ENCODE results near the gene SH2D3A. TPM values are rescaled to one million over a fixed set of nuclear protein-coding genes. Genes with fewer than 3 reads are reported as not detected.

Gene SH2D3A
- total RNA-seq, 1 donor from 2014 or later, result 3.0 TPM

DNA sequence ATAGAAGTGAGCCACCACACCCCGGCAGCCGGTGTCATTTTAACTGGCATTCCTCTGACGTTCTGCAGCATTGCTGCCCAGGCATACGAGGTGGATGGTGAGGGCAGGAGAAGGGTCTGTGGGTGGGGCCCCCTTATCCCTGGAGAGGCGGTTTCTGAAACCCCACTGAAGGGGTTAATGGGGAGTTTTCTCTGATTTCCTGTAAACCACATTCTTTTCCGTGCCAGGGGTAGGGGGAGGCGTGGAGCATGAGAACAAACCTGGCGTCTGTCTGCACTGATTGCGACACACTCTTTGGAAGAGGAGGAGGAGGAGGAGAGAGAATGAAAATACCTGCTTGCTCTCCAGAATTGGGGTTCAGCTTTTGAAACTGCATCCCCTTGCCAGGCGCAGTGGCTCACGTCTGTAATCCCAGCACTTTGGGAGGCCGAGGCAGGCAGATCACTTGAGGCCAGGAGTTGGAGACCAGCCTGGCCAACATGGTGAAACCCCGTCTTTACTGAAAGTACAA lies 44.1 kb downstream of the SH2D3A start:
- DNase-seq (ENCODE audit: low read depth in 2 of 2), result peak in 1 of 2 donors; percentile 72

DNA sequence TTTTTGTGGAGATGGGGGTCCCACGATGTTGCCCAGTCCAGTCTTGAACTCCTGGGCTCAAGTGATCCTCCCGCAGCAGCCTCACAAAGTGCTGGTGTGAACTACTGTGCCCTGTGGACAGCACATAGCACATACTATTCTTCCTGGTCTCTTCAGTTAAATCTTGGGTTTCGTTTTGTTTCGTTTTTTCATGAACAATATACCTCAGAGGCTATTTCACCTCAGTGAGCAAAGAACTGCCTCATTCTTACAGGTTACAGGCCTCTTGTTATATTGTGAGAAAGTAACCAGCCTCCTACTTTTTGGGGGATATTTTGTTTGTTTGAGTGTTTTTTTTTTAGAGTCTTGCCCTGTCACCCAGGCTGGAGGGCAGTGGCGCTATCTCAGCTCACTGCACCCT lies 45.5 kb downstream of the SH2D3A start:
- DNase-seq (ENCODE audit: low read depth in 2 of 2), result no peak

DNA sequence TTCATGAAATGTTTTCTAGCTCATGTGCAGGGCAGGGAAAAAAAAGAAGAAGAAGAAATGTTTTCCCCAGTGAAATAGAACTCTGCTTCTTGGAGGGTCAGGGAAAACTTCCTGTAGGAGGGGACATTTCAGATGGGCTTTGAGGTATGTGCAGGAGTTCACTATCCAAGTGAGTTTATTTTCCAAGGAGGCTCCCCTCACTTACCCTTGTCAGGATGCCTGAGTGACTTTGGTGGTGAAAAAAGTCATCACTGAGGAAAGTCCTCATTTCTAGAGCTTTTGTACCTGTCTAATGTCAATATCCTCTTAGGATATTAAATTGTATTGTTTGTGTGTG lies 46.1 kb downstream of the SH2D3A start:
- DNase-seq (ENCODE audit: low read depth in 2 of 2), result no peak

DNA sequence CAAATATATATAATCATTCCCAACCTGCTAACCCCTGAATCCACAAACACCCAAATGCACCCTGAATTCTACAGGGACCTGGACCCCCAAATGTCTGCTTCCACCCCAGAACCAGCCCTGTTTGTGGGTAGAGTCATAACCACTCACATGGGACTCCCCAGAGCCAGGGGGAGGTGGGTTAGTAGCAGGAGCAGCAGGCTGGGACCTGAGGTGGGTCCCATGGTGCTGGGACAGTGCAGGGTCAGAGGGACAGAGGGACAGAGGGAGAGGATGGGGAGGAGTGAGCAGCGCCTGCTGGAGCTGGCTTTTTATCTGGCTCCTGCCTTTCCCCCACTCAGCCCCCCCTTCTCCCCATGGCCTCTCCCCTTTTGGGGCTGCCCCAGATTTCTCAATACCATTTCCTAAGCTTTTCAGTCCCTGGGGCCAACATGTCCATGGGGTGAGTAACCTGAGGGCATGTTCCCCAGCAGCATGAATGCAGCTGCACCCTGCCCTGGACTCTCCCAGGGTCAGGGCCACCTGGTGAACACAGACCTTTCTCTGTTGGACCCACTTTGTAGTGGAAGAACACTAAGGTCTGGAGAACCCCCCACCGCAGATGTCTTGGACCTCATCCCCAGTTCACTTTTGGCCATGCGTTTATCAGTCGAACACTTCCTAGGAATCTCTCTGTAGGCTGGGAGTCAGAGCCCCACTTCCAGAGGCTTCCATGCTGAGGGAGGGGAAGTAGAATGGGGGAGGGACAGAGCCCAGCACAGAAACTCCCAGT lies 46.7 kb downstream of the SH2D3A start, which contains the start of gene C3:
C3 (minus strand) TSS at position 282 of the 769 bp plus-strand sequence; CDS start at position 221, 61 bp downstream.
- no peak for DNase-seq (ENCODE audit: low read depth in 2 of 2)

DNA sequence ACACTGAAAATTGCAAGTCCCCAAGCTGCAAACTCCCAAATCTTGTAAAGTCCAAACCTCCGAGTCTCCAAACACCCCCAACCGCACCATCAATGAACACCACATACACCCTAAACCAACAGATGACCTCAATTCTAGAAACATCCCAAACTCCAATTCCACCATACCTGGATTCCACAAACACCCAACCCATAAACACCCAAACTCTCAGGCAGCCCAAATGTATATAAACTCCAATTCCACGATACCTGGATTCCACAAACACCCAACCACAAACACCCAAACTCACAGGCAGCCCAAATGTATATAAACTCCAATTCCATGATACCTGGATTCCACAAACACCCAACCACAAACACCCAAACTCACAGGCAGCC lies 47.3 kb downstream of the SH2D3A start:
- no peak for DNase-seq (ENCODE audit: low read depth in 2 of 2)

DNA sequence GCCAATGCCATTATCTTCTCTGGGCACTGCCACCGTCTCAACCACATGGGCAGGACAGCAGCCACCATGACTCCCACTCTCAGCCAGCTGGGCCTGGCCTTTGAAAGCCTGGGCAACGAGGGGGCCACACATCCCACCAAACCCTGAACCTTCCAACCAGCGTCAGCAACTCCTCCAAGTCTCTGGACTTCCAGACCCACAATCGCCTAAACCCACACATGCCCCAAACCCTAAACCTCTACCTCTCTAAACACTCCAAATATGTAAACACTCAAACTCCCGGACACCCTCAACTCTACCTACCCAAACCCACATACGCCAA lies 47.7 kb downstream of the SH2D3A start:
- DNase-seq (ENCODE audit: low read depth in 2 of 2), result no peak

DNA sequence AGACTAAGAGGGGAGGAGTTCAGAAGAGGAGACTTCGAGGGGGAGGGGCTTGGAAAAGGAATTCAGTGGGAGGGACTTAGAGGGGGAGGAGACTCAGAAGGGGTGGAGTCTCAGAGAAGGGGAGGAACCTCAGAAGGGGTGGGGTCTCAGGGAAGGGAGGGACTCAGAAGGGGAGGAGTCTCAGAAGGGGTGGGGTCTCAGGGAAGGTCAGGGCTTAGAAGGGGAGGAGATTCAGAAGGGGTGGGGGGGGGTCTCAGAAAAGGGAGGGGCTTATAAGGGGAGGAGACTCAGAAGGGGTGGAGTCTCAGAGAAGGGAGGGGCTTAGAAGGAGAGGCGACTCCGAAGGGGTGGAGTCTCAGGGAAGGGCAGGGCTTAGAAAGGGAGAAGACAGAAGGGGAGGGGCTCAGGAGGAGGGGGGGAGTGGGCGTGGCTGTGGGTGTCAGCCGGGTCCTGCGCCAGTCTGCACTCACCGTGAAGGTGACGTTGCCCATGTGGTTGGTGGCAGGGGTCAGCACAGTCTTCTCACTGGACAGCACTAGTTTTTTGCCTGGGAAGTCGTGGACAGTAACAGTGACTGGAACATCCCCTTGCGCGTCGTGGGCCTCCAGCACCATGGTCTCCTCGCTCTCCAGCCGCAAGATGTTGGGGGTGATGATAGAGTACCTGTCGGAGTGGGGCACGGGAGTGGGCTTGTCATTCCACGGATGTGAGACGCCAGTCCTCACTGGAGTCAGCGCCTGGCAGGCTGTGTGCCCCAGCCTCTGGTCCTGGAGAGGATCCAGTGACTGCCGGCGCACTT lies 48.3 kb downstream of the SH2D3A start:
- no peak for DNase-seq (ENCODE audit: low read depth in 2 of 2)

DNA sequence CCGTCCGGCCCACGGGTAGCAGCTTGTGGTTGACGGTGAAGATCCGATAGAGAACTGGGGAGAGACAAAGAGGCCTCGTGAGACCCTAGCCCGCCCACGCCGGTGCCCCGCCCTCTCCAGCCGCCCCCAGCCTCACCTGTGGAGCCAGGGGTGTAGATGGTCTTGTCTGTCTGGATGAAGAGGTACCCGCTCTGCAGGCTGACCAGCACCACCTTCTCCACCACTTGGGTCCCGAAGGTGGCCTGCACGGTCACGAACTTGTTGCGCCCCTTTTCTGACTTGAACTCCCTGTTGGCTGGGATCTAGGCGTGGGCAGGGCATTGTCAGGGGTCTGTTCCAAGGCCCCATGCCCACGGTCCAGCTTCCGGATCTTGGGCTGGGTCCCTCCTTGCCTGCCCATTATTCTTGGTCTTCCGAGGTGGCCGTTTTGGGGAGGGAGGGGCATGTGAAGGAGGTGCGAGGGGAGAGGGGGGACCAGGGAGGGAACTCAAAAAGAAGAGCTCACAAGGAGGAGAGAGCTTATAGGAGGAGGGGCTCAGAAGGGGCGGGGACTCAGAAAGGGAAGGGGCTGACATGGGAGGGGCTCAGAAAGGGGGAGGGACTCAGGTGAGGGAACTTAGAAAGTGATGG lies 49.0 kb downstream of the SH2D3A start:
- no peak for DNase-seq (ENCODE audit: low read depth in 2 of 2)

DNA sequence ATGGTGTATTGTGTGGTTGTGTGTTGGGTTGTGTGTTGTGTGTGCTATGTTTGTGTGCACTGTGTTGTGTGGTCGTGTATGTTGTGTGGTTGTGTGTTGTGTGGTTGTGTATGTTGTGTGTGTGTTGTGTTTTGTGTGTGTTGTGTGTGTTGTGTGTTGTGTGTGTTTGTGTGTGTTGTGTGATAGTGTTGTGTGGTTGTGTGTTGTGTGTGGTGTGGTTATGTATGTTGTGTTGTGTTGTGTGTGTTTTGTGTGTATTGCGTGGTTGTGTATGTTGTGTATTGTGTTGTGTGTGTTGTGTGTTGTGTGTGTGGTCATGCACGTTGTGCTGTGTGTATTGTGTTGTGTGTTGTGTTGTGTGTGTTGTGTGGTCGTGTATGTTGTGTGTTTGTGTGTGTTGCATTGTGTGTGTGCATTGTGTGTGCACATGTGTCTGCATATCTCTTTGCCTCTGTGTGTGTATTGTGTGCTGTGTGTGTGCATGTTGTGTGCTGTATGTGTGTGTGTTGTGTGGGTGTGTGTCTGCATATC lies 49.7 kb downstream of the SH2D3A start:
- no peak for DNase-seq (ENCODE audit: low read depth in 2 of 2)

DNA sequence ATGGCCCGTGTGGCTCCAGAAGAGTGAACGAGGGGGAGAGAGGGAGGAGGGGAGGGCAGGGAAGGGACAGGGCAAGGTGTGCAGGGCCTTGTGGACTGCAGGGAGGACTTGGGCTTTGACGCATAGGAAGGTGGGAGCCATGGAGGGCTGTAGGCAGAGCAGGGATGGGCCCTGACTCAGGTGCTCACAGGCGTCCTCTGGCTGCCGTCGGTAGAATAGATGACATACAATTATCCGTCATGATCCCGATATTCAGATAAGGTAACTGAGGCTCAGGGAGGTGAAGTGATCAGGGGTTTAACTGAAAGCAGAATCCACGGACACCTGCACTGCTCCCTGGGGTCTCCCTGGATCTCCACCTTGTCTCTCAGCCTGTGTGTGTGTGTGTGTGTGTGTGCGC lies 50.2 kb downstream of the SH2D3A start:
- no peak for DNase-seq (ENCODE audit: low read depth in 2 of 2)

DNA sequence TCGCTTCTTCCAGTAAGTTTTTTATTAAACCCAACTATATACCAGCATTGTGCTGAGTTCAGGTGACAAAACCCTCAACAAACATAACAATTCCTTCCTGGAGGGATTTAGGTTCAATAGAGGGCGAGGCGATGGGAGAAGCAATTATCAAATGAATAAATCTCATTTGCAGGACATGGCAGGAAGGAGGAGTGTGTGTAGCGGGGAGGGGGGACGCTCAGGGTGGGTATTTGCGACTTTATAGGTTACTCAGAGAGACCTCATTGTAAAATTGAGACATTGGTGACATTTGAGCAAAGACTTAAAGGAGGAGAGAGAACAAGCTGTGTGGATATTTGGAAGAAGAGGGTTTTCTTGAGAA lies 50.6 kb downstream of the SH2D3A start:
- no peak for DNase-seq (ENCODE audit: low read depth in 2 of 2)

DNA sequence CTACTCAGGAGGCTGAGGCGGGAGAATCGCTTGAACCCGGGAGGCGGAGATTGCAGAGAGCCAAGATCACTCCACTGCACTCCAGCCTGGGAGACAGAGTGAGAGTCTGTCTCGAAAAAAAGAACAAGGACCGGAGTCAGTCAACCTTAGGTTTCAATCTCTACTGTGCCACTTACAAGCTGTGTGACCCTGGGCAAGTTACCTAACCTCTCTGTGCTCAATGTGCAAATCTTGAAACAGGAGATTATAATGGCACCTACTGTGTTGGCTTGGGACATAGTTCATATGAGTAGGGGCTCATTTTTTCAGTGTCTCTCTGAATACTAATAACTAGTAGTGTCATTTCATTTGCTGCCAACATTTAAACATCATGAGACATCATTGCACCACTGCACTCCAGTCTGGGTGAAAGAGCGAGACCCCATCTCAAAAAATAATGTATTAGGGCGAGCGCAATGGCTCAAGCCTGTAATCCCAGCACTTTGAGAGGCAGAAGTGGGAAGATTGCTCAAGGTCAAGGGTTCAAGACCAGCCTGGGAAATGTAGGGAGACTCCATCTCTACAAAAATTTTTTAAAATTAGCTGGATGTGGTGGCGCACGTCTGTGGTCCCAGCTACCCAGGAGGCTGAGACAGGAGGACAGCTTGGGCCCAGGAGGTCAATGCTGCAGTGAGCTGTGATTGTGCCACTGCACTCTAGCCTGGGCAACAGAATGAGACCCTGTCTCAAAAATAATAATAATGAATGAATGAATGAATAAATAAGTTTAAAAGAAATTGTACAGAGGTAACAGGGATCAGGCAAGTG lies 52.3 kb downstream of the SH2D3A start:
- no peak for DNase-seq (ENCODE audit: low read depth in 2 of 2)

DNA sequence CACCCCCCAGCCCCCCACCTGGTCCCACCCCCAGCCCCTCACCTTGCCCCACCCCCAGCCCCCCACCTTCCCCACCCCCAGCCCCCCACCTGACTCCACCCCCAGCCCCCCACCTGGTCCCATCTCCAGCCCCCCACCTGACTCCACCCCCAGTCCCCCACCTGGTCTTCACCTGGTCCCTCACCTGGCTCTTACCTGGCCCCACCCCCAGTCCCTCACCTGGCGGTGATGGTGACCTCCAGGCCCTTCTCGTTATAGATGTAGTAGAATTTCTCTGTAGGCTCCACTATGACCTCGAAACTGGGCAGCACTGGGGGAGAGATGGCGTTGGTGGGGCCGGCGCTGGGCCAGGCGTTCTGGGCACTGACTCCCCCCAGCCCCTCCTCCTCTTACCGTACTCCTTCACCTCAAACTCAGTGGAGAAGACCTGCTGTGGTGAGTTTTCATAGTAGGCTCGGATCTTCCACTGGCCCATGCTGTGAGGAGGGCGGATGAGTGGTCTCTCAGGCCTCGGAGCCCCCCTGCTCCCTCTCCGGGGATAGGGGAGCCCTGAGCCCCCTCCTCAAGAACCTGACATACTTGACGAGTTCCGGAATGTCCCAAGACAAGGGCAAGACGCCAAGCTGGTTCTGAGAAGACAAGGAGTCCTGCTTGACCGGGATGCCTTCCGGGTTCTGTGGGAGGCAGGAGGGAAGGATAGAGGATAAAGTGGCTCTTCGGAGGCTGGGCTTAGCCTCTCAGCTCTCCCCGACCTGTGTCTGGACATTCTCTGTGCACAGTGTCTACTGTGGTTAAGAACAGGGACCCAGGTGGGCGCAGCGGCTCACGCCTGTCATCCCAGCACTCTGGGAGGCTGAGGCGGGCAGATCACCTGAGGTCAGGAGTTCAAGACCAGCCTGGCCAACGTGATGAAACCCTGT lies 53.2 kb downstream of the SH2D3A start:
- DNase-seq (ENCODE audit: low read depth in 2 of 2), result no peak

DNA sequence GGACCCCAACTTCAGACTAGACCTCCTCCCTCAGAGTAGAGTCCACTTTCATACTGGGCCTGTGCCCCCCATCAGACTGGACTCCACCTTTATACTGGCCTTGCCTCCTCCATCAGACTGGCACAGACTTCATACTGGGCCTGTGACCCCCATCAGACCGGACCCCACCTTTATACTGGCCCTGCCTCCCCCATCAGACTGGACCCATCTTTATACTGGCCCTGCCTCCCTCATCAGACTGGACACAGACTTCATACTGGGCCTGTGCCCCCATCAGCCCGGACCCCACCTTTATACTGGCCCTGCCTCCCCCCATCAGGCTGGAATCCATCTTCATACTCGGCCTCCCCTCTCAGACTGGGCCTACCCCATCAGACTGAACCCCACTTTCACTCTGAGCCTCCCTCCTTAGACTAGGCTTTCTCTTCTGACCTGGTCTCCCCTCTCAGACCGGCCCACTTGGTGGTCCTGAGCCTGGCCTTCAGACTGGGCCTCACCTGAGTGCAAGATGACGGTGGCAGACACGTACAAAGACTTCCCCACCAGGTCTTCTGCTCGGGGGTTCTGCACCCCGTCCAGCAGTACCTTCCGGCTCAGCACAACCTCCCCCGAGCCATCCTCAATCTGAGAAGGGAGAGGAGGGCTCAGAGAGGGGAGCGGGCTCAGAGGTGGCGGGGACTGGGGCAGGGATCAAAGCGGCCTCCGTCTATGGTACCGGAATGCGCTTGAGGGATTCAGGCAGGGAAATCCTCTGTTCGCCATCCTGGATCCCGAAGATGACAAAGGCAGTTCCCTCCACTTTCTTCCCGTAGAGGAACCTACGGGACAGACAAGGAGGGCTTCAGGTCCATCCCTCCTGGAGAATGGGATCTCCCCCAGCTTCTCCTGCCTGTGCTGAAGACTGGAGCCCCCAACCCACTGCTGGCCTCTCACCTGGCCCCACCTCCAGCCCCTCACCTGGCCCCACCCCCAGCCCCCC lies 54.3 kb downstream of the SH2D3A start:
- no peak for DNase-seq (ENCODE audit: low read depth in 2 of 2)

DNA sequence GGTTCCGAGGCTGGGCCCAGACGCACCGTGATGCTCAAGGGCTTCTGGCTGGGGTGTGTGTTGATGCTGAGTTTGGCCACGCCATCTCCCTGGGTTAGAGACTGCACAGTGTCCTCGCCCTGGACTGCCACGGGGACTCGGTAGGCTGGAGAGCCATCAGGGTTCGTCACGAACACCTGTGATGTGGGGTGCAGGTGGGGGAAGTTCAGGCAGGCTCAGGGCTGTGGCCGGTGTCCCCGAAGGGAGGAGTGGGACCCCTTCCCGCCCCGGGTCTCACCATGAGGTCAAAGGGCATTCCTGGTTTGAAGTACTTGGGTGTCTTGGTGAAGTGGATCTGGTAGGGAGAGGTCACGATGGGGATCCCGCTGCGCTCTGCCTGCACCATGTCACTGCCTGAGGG lies 55.0 kb downstream of the SH2D3A start:
- DNase-seq (ENCODE audit: low read depth in 2 of 2), result no peak

DNA sequence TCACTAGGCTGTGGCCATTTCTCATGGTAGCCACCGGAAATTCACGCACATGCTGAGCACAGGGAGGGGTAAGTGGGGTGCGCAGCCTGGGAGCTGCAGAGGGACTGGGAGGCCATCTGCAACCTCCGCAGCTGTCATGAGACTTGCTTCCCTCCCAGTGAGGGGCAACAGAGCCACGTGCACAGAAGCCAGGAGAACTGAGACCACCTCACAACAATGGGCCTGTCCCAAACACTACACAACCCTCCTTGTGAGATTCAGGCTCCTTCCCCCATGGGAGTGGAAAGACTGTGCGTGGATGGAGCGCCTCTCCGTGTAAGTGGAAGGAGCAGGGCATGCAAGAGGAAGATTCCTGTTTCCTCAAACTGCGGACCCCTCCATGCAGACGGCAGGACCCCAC lies 55.6 kb downstream of the SH2D3A start:
- no peak for DNase-seq (ENCODE audit: low read depth in 2 of 2)

DNA sequence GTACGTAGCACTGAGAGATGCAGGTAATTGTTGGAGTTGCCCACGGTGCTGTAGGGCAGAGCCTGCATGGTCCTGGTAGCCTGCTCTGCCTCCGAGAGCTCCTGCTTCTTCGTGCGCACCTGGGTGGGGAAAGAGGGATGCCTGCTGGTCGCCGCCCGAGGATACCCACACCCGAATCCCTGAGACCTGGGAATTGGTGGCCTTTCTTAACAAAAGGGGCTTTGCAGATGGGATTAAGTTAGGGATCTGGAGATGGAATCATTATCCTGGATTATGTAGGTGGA lies 56.2 kb downstream of the SH2D3A start:
- DNase-seq (ENCODE audit: low read depth in 2 of 2), result no peak

DNA sequence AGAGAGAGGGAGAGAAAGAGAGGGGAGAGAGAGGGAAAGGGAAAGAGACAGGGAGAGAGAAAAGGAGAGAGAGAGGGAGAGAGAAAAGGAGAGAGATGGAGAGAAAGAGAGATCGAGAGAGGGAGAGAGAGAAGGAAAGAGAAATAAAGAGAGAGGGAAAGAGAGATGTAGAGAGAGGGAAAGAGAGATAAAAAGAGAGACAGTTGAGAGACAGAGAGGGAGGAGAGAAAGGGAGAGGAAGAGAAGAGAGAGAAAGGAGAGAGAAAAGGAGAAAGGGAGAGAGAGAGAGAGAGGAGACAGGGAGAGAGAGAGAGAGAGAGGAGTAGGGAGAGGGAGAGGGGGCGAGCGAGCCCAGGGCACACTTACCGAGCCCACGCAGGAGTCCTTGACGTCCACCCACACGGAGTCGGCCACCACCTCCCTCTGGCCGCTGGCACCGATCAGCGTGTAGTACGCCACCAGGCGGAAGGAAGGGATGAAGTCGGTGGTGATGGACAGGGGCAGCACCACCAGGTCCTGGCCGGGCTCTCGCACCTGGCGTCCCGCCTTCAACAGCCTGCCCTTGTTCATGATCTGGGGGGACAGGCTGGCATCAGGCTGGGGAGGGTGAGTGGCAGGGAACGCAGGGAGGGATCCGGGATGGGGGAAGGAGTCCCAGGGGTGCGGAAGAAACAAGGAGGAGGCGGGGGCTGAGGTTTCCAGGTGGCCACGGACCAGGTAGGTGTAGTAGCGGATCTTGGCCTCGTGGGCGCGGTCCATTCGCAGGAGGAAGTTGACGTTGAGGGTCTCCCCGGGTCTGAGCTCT lies 56.8 kb downstream of the SH2D3A start:
- peak in 1 of 2 donors; percentile 22 for DNase-seq (ENCODE audit: low read depth in 2 of 2)

DNA sequence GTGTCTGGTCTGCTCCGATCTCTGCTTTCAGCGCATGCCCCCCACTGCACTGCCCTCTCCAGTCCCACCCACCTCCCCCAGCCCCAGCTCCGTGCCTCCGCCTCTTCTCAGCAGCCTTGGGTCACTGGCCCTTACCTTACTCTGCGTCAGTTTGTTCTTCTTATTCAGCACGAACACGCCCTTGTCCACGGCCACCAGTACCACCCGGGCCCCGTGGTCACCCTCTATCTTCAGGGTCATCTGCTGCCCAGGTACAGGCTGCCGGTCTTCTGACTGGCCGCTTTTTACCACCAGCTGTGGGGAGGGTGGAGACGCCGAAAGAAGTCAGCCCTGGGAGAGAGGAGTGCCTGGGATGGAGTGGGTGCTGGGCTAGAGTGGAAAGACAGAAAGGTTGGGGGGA lies 57.7 kb downstream of the SH2D3A start:
- no peak for DNase-seq (ENCODE audit: low read depth in 2 of 2)

Measured in lung microvascular endothelial cell (primary cell).